Nucleus accumbens (tissue), 56 donors: ENCODE data around the gene GPHB5.
"Not testable (repeated sequence)": the region's sequence is repeated elsewhere in the genome, so short reads cannot be mapped to it uniquely, and the experiment has no call there.

Experiments
- DNase-seq, 56 donors: peaks; one replicate each; lab custom pipeline; 2025; lab: John Stamatoyannopoulos, UW

The GPHB5 gene

DNA sequence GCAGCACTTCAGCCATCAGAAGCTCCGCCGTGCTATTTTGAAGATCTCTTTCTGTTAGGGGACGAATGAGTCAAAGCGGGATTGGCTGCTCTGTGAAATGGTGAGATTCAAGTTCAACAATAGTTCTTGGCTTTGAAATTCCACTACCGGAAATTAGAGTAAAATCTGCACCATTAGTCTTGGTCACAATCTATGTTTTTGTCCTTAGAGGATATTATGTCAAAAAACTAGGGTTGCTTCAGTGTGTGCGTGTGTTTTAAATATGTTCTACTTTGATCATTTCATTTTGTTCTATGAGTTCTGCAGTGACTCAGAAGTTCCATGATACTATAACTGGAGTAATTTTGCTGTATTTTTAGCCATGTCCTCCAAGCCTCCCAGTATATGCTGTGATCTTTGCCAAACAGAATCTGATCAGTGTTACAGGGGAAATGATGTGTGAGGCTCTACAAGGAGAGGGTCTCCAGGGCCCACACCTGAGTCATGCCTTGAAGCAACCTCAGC lies 22.6 kb downstream of the GPHB5 start:
- DNase-seq: no peak

DNA sequence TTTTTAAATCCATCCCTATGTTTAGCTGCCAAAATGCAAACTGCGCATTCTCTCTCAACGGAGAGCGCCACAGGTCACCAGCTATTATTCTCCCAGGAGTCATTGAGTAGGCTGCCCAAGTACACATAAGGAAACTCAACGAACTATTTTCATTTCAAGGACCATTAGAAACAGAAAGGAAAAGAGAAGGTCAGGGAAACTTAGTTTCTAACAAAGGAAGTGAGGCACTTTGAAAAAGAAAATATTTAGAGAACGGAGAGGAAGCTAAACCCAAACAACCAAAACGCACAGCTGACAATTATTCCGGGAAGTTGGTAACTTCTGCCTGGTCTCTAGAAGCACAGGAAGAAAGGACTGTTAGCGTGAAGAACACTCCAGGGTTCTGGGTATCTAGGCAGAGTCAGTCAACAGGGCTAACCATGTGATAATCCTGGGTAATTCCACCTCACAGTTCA lies 23.5 kb downstream of the GPHB5 start:
- no peak for DNase-seq

DNA sequence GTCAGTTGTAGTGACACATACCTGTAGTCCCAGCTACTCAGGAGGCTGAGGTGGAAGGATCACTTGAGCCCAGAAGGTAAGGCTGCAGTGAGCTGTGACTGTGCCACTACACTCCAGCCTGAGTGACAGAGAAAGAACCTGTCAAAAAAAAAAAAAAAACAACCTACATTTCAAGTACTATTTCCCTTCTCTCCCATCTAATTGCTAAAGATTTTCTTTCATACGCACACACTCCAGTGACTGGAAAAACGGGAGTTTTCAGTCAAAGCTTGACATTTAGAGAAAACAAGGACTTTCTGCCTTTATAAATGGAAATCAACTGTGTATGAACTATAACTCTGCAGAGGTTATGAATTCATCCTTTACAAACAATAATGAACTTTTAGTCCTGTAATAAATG lies 25.9 kb downstream of the GPHB5 start:
- no peak for DNase-seq

DNA sequence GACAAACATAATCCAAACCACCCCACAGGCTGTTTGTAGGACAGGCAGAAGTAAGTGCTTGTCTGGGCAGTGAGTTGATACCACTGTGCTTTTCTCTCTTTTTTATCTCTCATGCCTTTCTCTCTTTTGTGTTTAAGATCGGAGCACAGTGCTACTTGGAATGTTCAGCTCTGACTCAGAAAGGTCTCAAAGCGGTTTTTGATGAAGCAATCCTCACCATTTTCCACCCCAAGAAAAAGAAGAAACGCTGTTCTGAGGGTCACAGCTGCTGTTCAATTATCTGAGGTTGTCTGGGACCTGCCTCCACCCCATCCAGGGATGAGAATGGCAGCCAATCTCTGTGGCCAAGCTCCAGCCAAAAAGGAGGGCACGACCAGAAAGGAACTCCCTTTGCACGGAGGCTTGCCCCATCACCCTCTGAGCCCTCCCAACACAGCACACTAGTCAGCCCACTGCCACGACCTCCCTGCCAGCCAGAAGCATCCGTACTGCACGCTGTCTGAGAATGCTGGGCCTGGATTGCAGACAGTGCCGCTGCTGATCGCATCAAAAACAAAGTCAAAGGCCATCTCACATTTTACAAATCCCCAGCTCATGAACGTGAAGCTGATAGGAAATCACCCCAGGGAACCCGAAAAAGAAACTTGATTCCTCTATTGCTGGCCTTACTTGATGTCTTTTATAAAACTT lies 27.8 kb downstream of the GPHB5 start:
- no peak for DNase-seq

DNA sequence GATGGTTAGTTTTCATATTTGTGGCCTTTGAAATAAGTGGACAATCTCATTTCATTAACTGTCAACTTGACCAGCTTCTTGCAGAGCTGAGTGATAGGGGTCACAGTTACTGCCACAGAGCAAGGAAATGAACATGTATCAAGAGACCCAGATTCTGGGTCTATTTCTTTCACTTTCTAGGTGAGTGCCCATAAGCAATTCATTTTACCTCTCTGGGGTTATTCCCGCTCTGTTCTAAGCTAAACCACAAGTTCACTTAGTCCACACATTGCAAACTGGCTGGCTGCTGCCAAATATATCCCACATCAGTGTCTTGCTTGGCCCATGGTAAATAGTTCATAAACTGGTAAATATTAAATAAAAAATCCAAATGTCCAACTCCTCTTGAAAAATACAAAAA lies 29.9 kb downstream of the GPHB5 start:
- no peak for DNase-seq

DNA sequence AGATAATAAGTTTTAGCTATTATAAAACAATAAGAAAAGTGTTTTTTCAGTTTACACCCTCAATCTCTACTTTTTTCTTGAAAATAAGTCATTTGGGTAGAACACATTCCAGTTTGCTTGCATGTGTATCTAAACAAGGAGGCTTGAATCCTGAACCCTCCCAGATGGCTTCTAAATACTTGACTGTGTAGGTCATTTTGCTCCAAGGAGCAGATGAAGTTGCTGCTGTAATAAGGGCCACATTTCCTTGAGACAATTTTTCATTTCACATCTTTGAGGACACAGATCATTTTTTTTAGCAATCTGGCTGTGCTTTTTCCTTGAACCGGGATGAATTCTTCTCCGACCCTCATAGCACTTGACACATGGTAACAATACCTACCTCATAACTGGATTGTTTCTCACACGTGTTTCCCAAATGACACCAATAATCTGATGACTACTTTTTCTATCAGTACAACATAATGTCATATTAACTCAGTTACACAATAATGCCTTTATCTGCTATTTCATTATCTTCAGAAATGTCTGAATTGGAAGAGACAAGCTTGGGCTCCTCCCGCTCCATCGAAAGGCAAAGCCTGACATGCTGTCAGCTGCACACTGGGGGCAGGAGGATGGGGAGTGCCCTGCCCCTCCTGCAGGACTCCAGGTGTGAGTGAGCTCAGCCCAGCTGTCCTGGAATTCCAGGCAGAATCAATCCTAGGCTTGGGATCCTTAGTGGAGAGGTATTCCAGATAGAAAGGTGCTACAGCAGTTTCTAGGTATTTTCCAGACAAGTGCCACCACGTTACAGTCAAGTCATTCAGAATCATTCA lies 30.9 kb downstream of the GPHB5 start:
- no peak for DNase-seq

DNA sequence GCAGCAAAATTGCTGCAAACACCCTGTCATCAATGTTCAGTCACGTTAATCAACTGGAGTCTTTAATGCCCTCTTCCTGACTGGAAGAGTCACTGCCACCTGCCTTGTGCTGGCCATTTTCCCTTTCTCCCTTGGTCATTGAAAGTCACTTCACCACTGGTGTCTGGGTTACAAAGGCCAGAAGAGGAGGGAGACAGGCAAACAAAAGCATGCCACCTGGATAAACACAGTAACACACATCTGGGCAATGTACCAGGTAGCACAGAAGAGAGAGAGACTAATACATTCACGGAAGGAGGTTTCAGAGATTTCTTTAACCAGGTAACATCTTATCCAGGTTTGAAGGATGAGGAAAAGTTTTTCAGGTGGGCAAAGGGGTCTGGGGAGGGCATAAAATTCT lies 32.7 kb downstream of the GPHB5 start:
- no peak for DNase-seq

DNA sequence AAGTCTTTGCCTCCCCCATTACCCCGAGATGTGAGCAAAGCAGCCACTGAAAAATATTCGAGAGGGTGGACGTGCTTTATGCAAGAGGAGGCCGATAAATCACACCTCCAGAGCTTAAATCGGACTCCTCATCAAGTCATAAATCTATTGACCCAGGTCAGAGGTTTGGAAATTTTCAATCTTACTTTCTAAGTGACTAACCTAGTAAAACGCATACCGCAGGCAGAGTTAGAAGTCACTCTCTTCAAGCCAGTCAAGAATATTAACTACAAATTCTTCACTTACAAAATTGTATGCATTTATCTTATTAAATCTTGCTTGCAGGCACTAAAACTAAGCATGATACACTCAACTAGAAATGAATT lies 34.9 kb downstream of the GPHB5 start:
- no peak for DNase-seq

DNA sequence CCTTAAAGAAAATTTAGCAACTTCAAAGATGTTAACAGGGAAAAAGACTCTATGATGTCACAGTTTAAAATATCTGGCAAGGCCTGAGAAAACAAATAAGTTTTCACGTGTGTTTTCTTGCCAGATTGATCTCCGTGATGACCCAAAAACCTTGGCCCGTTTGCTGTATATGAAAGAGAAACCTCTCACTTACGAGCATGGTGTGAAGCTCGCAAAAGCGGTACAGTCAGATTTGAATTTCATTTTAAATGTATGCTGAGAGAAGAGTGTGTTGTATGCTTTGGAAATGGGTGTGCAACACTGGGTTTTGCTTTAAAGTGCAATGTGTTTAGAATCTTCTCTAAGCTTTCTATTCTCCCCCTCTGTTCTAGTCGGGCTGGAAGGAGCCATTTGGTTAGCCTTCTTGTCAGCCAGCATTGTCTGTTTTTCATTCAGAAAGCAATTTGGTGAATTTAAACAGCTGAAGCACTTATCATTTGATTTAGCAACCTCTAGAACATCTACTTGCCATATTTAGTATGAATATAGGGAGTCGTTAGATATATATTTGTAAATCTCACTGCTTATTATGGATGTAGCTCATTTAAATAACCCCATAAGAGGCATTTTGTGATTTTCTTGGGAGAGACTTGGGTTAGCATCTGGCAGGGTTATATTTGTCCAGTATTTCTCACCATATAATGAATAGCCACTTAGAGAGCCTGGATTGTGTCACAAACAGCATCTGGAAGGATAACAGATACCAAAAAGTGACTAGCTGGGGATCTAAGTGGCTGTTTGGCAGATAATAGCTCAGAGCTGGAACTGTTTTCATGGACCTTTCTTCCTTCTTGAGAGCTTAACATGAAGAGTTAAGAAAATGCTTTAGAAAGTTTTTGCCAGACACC lies 35.5 kb downstream of the GPHB5 start:
- no peak for DNase-seq

DNA sequence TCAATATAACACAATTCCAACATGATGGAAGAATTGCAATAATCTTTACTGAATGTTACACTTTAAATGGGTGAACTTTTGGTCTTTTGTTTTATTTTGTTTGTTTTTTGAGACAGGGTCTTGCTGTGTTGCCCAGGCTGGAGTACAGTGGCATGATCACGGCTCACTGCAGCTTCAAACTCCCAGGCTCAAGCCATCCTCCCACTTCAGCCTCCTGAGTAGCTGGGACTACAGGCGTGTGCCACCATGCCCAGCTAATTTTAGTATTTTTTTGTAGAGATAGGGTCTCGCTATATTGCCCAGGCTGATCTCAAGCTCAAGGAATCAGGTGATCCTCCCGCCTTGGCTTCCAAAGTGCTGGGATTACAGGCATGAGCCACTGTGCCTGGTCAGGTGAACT lies 38.8 kb downstream of the GPHB5 start:
- DNase-seq: not testable (repeated sequence)

DNA sequence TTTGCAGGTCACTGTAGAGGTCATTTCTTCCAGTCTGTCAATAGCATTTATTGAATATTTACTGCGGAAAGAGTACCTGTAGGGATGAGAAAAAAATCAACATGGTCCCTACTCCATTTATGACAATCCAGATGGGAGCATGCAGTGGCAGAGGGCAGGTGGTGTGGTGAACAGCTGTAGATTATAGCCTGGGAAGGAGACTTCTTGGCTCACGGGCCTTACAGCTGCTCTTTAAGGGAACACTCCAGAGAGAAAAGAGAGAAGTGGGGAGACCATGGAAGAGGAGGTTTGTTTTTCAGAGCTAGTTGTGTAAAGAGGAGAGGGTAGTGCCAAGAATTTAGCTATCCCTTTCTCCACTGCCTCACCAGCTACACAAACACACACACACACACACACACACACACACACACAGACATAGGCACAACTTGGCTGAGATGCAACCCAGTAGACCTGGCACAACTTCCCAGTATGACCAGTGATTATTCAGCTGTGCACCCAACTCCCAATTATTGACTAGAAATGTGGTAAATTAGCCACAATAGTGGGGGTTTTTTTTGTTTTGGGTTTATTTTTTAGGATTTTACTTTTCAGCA lies 41.0 kb downstream of the GPHB5 start:
- no peak for DNase-seq

DNA sequence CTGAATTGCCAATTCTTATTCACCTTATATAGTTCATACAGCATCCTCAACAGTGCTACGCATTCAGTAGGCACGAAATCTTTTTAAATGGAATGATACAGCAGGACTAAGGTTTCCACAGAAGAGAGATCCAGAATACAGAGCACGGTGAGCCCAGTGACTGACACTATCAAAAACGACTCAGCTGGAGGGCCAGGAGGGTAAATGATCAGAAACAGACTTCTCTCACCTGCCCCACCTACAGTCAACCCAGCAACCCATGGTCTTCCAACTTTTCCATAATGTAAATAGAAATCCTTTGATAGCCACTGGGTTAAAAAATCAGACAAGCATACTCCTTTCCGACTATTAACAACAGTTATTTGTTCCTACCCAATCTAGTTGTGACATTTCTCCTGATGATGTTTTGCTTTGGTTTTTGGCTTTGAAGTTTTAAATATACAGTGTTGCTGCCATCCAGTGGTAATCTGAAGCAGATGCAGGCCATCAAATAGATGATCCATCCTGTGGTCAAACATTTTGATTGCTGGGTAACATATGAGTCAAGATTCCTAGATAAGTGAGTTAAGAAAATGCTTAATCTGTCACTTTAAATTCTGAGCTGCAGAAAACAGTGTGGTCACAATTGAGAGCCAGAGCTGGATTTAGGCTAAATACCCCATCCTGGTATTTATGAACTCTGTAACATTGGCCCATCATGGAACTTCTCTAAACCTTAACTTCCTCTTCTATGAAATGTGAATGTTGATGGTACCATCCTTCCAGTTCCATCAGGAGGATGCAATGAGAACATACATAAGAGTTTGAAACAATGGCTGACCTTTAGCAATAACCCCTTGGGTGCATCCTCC lies 42.0 kb downstream of the GPHB5 start:
- DNase-seq: no peak

DNA sequence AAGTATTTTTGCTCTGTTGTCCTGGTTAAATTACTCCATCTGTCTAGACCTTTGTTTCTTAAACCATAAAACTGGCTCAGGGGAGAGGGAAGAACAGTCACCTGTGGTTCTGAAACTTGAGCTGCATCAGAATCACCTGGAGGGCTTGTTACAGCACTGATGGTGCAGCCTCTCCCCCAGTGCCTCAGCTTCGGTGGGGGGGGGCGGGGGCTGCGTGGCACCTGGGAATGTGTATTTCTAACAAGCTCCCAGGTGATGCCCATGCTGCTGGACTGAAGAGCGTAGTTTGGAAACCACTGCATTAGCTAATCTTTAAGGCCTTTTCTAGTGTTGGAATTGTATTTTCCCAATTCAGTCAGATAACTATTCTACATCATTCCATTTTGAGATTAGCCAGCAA lies 42.7 kb downstream of the GPHB5 start:
- DNase-seq: no peak

DNA sequence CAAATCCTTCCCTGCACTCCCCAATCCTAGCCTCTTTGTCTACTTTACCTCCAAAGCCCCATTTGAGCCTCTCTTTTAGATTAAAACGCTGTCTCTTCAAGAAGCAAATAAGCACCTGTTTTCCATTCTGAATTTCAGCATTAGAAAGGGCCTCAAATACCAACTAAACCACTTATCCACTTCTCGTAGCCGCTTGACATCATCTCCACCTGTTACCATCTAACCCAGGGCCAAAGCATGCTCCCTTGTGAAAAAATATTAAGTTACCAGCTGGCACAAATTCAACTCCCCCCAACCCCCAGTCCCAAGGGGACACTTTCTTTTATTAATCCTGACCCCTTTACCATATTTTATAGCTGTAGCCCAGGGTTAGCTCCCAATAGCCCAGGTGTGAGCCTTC lies 43.1 kb downstream of the GPHB5 start:
- no peak for DNase-seq

DNA sequence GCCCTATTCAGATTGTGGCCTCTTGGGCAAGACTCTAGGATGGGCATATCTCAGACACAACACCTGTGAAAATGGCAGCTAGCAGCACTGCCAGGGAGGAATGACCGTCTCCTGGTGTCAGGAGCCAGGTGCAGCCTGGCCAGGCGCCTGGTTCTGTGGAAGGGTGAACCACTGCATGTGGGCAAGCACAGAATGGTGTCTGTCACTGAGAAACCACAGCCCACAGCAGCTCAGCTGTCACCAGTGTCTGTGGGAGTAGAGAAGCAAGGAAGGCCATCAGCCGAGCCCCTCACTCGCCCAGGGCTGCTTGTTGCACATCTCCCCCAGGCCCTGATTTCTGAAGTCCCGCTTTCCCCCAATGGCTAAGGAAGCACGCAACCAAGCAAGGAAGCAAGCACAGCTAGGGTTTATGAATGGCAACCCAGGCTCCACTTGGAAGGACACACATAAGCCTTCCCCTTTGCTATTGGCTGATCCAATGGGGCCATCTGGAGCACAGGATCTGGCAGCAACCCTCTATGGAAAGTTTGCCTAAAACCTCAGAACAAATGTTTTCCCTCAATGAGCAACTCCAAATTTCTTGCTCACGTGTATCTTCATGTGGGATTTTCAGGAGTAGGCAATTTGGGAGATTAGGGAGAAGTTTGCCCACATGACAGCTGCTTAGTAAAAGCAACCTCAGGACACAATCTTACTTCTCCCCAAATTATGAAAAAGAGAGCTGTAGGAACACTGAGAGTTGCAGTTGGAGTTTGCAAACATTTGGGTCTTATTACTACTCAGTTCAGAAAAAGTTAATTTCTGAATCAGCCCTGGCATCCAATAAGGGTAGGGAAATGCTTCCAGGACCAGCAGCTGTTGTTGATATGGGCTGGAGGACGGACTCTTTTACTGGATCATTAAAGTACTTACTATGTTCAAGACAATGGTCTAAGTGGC lies 44.7 kb downstream of the GPHB5 start:
- no peak for DNase-seq

DNA sequence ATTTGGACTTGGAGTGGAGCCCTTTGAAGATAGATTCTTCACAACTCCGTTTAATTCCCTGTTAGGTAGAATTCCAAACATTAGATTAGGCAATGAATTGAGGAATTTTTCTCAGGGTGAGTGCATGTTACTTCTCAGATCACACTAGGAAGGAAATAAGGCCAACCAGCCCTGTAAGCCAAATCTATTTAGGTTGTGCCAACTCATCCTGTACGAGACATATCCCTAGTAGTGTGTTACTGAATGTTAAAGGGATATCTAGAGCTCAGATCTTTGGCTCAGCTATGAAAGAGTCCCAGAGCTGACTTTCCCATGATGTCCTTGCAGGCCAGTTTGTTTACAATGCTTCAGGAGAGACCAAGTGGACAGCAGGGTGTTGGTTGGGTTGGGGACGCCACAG lies 45.6 kb downstream of the GPHB5 start:
- no peak for DNase-seq

DNA sequence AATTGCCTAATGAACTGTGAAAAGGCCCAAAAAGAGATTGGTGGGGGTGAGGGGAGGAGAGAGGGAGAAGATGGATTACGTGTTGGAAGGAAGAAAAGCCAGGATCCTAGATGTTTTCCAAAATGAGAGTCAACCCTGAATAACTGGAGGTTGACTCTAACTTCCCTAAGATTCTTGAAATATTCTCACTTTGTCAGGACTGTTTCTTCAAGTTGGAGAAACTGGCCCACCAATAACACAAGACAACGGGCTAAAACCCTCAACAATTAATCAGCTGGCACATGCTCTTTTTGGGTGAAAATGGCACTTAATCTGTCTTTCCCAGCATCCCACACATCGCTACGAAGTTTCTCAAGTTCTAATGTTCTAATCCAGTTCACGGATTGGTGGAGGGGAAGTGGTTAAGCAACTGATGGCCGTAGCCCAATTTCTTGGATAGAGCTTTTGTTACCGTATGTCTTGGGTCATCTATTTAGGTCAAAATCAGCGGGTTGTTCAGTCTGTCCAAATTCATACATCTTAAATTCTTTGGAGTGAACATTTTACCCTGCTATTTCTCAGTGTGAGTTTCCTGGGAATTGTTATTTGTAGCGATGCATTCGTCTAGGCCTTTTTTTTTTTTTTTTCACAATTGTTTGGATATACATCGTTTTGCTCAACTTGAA lies 49.0 kb downstream of the GPHB5 start:
- DNase-seq: no peak

DNA sequence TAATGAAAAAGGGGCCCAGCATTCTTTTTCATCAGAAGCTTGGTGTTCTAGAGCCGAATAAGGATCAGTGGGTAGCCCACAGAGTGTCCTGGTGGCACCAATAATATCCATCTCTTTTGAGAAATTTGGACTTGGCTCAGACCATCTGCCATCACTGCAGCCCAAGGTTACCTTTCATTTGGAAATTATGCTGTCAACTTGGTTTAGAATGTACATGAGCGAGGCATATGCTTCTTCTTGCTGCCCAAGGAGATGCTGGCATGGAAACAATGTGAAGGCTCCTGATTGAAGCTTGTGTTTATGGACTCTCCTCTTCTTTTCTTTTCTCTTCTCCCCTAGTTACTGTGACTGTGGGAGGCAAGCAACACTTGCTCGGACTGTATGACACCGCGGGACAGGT lies 50.0 kb downstream of the GPHB5 start:
- no peak for DNase-seq
